Cardiac muscle cell (in vitro differentiated cells and primary cell): ENCODE measurements around the gene DPP10. TPM values are rescaled to one million over a fixed set of nuclear protein-coding genes. Genes with fewer than 3 reads are reported as not detected.

Experiments
- DNase-seq, 2 donors: peaks; one replicate each; pipeline versions ENCODE4 v3.0.0 to v3.0.0-alpha.2; 2010 to 2017; ENCODE audit warnings: low read depth in 1 of 2, low spot score in 1 of 2
- H3K27ac ChIP-seq: fragments of 200-600 bp; sonication (generic); 2 replicates; pipeline ENCODE4 v1.5.1; 2016
- H3K27me3 ChIP-seq: fragments of 200-600 bp; sonication (generic); 2 replicates; pipeline ENCODE4 v1.6.0; 2016; ENCODE audit warnings: control low read depth
- H3K36me3 ChIP-seq: fragments of 200-600 bp; sonication (generic); 2 replicates; pipeline ENCODE4 v1.5.1; 2016; ENCODE audit warnings: control low read depth
- H3K4me1 ChIP-seq: fragments of 200-600 bp; sonication (generic); 2 replicates; pipeline ENCODE4 v1.8.1; 2017; ENCODE audit warnings: low read depth, mild to moderate bottlenecking, mixed run types
- H3K4me3 ChIP-seq: fragments of 200-600 bp; sonication (generic); 2 replicates; pipeline ENCODE4 v1.5.1; 2016; ENCODE audit warnings: mild to moderate bottlenecking
- H3K9me3 ChIP-seq: fragments of 200-600 bp; sonication (generic); 2 replicates; pipeline ENCODE4 v1.5.1; 2017; ENCODE audit warnings: low read depth, mild to moderate bottlenecking, control low read depth
- polyA plus RNA-seq: library from polyadenylated mRNA; unstranded; fragments of >200 nt; fragmentation: Nextera tagmentation; extraction: Ambion mirVana; gene quantifications from 2 replicates; pipeline ENCODE4 v1.2.1, GENCODE V29; 2016
- total RNA-seq: library from RNA; depleted of rRNA; stranded (reverse); fragments of >200 nt; gene quantifications from 2 replicates; pipeline ENCODE4 v1.2.3, GENCODE V29; 2016
- TF ChIP-seq, protein P1 (sequence below): IDR thresholded peaks from 2 replicates; pipeline ENCODE4 v1.5.1; 2012; ENCODE audit warnings: low read depth, mild to moderate bottlenecking, low read length

The DPP10 gene
- total and polyA plus RNA-seq, 2 experiments from 2014 or later, result 1.1 to 1.4 TPM

DNA sequence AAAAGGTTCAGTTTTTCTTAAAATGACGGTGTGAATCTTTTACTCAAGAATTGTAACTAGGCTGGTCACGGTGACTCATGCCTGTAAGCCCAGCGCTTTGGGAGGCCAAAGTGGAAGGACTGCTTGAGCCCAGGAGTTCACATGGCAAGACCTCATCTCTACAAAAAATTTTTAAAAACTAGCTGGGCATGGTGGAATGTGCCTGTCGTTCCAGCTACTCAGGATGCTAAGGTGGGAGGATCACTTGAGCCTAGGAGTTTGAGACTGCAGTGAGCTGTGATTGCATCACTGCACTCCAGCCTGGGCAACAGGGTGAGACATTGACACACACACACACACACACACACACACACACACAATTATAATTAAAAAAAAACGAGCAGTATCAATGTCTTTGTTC, 369.8 kb downstream of the DPP10 start:
- no peak overlapping the region for H3K27ac ChIP-seq
- H3K4me1 ChIP-seq, result no peaks in the 10 kb centered on the region
- no peaks in the 10 kb centered on the region for H3K27me3 ChIP-seq
- no peaks in the 10 kb centered on the region for H3K9me3 ChIP-seq
- DNase-seq, result no peak
- TF ChIP-seq, protein P1, sequence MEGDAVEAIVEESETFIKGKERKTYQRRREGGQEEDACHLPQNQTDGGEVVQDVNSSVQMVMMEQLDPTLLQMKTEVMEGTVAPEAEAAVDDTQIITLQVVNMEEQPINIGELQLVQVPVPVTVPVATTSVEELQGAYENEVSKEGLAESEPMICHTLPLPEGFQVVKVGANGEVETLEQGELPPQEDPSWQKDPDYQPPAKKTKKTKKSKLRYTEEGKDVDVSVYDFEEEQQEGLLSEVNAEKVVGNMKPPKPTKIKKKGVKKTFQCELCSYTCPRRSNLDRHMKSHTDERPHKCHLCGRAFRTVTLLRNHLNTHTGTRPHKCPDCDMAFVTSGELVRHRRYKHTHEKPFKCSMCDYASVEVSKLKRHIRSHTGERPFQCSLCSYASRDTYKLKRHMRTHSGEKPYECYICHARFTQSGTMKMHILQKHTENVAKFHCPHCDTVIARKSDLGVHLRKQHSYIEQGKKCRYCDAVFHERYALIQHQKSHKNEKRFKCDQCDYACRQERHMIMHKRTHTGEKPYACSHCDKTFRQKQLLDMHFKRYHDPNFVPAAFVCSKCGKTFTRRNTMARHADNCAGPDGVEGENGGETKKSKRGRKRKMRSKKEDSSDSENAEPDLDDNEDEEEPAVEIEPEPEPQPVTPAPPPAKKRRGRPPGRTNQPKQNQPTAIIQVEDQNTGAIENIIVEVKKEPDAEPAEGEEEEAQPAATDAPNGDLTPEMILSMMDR, result no peak
- no peak overlapping the region for H3K4me3 ChIP-seq
- H3K36me3 ChIP-seq, result no peaks in the 10 kb centered on the region

GRCh38 chr2:114814355-114814754, 371.9 kb downstream of the DPP10 start:
- no peak overlapping the region for H3K27ac ChIP-seq
- TF ChIP-seq, protein P1, result no peak
- H3K4me1 ChIP-seq, result no peaks in the 10 kb centered on the region
- no peaks in the 10 kb centered on the region for H3K27me3 ChIP-seq
- no peak overlapping the region for H3K4me3 ChIP-seq
- H3K36me3 ChIP-seq, result no peaks in the 10 kb centered on the region
- no peaks in the 10 kb centered on the region for H3K9me3 ChIP-seq
- no peak for DNase-seq

DNA sequence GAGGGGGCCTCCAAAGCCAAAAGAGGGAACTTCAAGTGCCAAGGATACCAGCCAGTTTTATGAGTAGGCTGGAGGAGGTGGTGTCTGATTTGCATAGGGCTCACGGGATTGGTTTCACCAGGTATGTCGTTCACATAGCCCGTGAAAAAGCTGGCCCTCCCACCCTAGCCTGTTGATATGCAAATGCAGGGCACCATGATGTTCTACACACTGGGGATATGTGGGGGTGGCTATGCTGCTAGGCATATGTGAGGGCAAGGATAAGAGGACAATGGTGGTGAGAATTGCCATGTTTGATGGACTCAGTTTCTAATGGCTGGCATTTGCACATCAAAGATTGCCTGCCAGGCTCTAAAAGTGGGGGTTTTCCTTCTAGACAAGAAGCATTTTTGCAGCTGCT, 378.6 kb downstream of the DPP10 start:
- Histone ChIP-seq H3K27me3 (no peaks in the 10 kb centered on the region), H3K4me1 (no peaks in the 10 kb centered on the region), H3K36me3 (no peaks in the 10 kb centered on the region), H3K27ac (no peak overlapping the region), H3K9me3 (no peaks in the 10 kb centered on the region), H3K4me3 (no peak overlapping the region)
- DNase-seq, result no peak
- TF ChIP-seq, protein P1, result no peak

GRCh38 chr2:114843963-114844362, 401.5 kb downstream of the DPP10 start:
- Histone ChIP-seq H3K4me3 (no peak overlapping the region), H3K4me1 (no peaks in the 10 kb centered on the region), H3K27ac (no peak overlapping the region), H3K36me3 (no peaks in the 10 kb centered on the region), H3K9me3 (no peaks in the 10 kb centered on the region), H3K27me3 (no peaks in the 10 kb centered on the region)
- TF ChIP-seq, protein P1, result no peak
- DNase-seq, result no peak

GRCh38 chr2:114857196-114857595, 414.8 kb downstream of the DPP10 start:
- no peak overlapping the region for H3K27ac ChIP-seq
- no peak for DNase-seq
- no peaks in the 10 kb centered on the region for H3K9me3 ChIP-seq
- no peaks in the 10 kb centered on the region for H3K36me3 ChIP-seq
- TF ChIP-seq, protein P1, result no peak
- H3K4me1 ChIP-seq, result no peaks in the 10 kb centered on the region
- no peaks in the 10 kb centered on the region for H3K27me3 ChIP-seq
- no peak overlapping the region for H3K4me3 ChIP-seq
